ENCODE data around the gene TTI1. TPM values are rescaled to one million over a fixed set of nuclear protein-coding genes. Genes with fewer than 3 reads are reported as not detected.
A peak's percentile ranks its signal among the peaks of the same experiment; 100 is the strongest.

Gene TTI1
- total and polyA plus RNA-seq, 2 of the 13 experiments (the other 11 are each of a cell fraction or from before 2014, with no cell fraction given), result 22.9 to 39.8 TPM

- ChIA-PET CTCF (ENCODE audit: low intra/inter-chr PET ratio, low total read pairs) (interaction anchor here (0.6 to 6.8 kb wide), 8 partner anchors 14 to 149 kb away, joined by 3 to 76 read pairs (median 4); partner anchors contain the start of gene TGM2), POLR2A (interaction anchor here (0.6 to 1.9 kb wide), 10 partner anchors 9 to 148 kb away, joined by 3 to 15 read pairs (median 6); partner anchors contain the start of genes RPRD1B, TGM2 and TTI1)
- H3K4me3 ChIP-seq (replicated peaks in 1 of 3; ENCODE audit: insufficient read depth in 1 of 3, low read depth in 2 of 3, low read length in 3 of 3), result no peak overlapping the region
- no peak overlapping the region for H3K4me2 ChIP-seq (ENCODE audit: low read depth, low read length)
- no peaks in the 10 kb centered on the region for H3K27me3 ChIP-seq (ENCODE audit: control insufficient read depth in 1 of 2, insufficient read depth in 2 of 2, low read length in 2 of 2)
- intact Hi-C loops (cut with micrococcal nuclease; ENCODE audit: unreplicated experiment), result loop anchor here (1.0 to 2.0 kb wide), 3 partner anchors 37 to 148 kb away; partner anchors contain the start of gene TGM2
- no peaks in the 10 kb centered on the region for H3K9me3 ChIP-seq (ENCODE audit: low read length)
- H3K36me3 ChIP-seq (replicated peaks in 1 of 2; ENCODE audit: control insufficient read depth in 1 of 2, insufficient read depth in 2 of 2, low read length in 2 of 2), result peaks cover 32 to 62% of the 10 kb centered on the region in 2 experiments
- H3K4me1 ChIP-seq (ENCODE audit: insufficient read depth, low read length), result peaks cover 37% of the 10 kb centered on the region
- ATAC-seq, result peak; percentile 82
- no peak overlapping the region for H3K27ac ChIP-seq (ENCODE audit: extremely low read length, insufficient read depth, low read length)
- peaks cover 20% of the 10 kb centered on the region for H3K79me2 ChIP-seq (ENCODE audit: insufficient read depth, low read length)
- no peak overlapping the region for H2AFZ ChIP-seq (ENCODE audit: low read length)
- peak; percentile 76 for DNase-seq (ENCODE audit: low spot score)
- H4K20me1 ChIP-seq (ENCODE audit: insufficient read depth, low read length), result peaks cover 6% of the 10 kb centered on the region; the same call in 1 of the 2 replicates
- peak; percentile 52 for FAIRE-seq
- no TSS peak for BruUV-seq (replicated peaks)
- no peak overlapping the region for H3K9ac ChIP-seq (ENCODE audit: insufficient read depth, low read depth, low read length)
- WGBS (ENCODE audit: low lambda C conversion rate), result 77% methylated on average over 5 of the region's 5 CpGs
- in situ Hi-C loops (cut with HindIII; ENCODE audit: extremely low pct_ligation_motif_present, low pct_unique_long_range_greater_than_20kb), result loop anchor here (25.0 kb wide), 1 partner anchor 339 kb away; no protein-coding TSS in a partner anchor
- TF ChIP-seq MYNN (CRISPR knock-in tag; IDR thresholded peaks at IDR 0.05; ENCODE audit: low read depth) (0 out of 2 replicates have a peak, but pooled peaks have one; percentile 28), ZMYM2 (CRISPR knock-in tag; IDR thresholded peaks at IDR 0.05) (0 out of 2 replicates have a peak, but pooled peaks have one; percentile 56), ZGPAT (CRISPR knock-in tag; IDR thresholded peaks at IDR 0.05) (peak; percentile 46), FOXP4 (CRISPR knock-in tag; IDR thresholded peaks at IDR 0.05) (0 out of 2 replicates have a peak, but pooled peaks have one; percentile 15), PCBP1 (IDR thresholded peaks at IDR 0.05; ENCODE audit: borderline replicate concordance, low read depth, low read length) (no peak), ZNF782 (CRISPR knock-in tag; IDR thresholded peaks at IDR 0.05; ENCODE audit: borderline replicate concordance) (0 out of 2 replicates have a peak, but pooled peaks have one; percentile 24), U2AF2 (IDR thresholded peaks at IDR 0.05; ENCODE audit: low read depth, low read length) (no peak), LCORL (IDR thresholded peaks at IDR 0.05) (0 out of 2 replicates have a peak, but pooled peaks have one; percentile 39), LCORL (CRISPR knock-in tag; IDR thresholded peaks at IDR 0.05) (peak; percentile 35; the same call in 1 of the 2 replicates), ZNF580 (CRISPR knock-in tag; IDR thresholded peaks at IDR 0.05; ENCODE audit: borderline replicate concordance, low read depth) (peak; percentile 22; the same call in 1 of the 2 replicates), RORA (CRISPR knock-in tag; IDR thresholded peaks at IDR 0.05) (no peak), ZNF205 (CRISPR knock-in tag; IDR thresholded peaks at IDR 0.05) (0 out of 2 replicates have a peak, but pooled peaks have one; percentile 8), ARID5B (CRISPR knock-in tag; IDR thresholded peaks at IDR 0.05) (peak; percentile 32; the same call in 1 of the 2 replicates), ZNF496 (CRISPR knock-in tag; IDR thresholded peaks at IDR 0.05; ENCODE audit: insufficient replicate concordance) (no peak), ASH2L (IDR thresholded peaks at IDR 0.05; ENCODE audit: insufficient read length, low read depth, low read length) (peak; percentile 37)
Observed at GRCh38 chr20:38073307-38074071, 40.2 kb upstream of the TTI1 start.

All from HepG2 (cell line).